Myocyte (in vitro differentiated cells): ENCODE results near the gene REEP6. TPM values are rescaled to one million over a fixed set of nuclear protein-coding genes. Genes with fewer than 3 reads are reported as not detected.
"Not testable (repeated sequence)": the region's sequence is repeated elsewhere in the genome, so short reads cannot be mapped to it uniquely, and the experiment has no call there.

ENCODE experiments used
- DNase-seq: peaks from one replicate; pipeline ENCODE4 v3.0.0-alpha.2; 2012; ENCODE audit warnings: low read depth
- total RNA-seq: library from RNA; depleted of rRNA; stranded (reverse); fragments of >200 nt; gene quantifications from 2 replicates; pipeline ENCODE4 v1.2.3, GENCODE V29; 2014

The REEP6 gene
- total RNA-seq, 1 donor from 2014 or later = 4.3 TPM

- no peak for DNase-seq
These were observed 19.3 kb upstream of the REEP6 start for GRCh38 chr19:1471515-1472160.

- no peak for DNase-seq
These were observed 18.5 kb upstream of the REEP6 start for GRCh38 chr19:1472231-1473084.

- no peak for DNase-seq
These were observed 17.7 kb upstream of the REEP6 start for GRCh38 chr19:1473085-1473851.

- peak; percentile 44 for DNase-seq
These were observed 16.8 kb upstream of the REEP6 start for GRCh38 chr19:1474011-1474764.

- no peak for DNase-seq
These were observed 16.1 kb upstream of the REEP6 start for GRCh38 chr19:1474765-1475351.

GRCh38 chr19:1475751-1476437, 15.1 kb upstream of the REEP6 start:
- DNase-seq = no peak

- DNase-seq = not testable (repeated sequence)
These were observed 13.9 kb upstream of the REEP6 start for GRCh38 chr19:1477056-1477455.

GRCh38 chr19:1478934-1479707, 11.9 kb upstream of the REEP6 start, which contains the start of gene C19orf25:
Gene C19orf25, minus strand, starts transcription at chr19:1479215. Its CDS starts 312 bp downstream, at chr19:1478903.
- DNase-seq = peak; percentile 93

GRCh38 chr19:1481224-1481892, 9.6 kb upstream of the REEP6 start:
- DNase-seq = no peak

GRCh38 chr19:1481893-1482360, 9.1 kb upstream of the REEP6 start:
- no peak for DNase-seq

GRCh38 chr19:1482361-1483130, 8.4 kb upstream of the REEP6 start:
- no peak for DNase-seq

- DNase-seq = no peak
These were observed 7.6 kb upstream of the REEP6 start for GRCh38 chr19:1483131-1483978.

- no peak for DNase-seq
These were observed 7.0 kb upstream of the REEP6 start for GRCh38 chr19:1483979-1484428.

GRCh38 chr19:1486720-1487575, 4.0 kb upstream of the REEP6 start:
- DNase-seq = no peak

GRCh38 chr19:1487576-1488281, 3.3 kb upstream of the REEP6 start:
- DNase-seq = no peak
